Measurements from ENCODE around the gene ADRA1B.

Gene ADRA1B

GRCh38 chr5:160021831-160022446 is 105.7 kb downstream of the ADRA1B start:
- peak; percentile 5 to 27 for DNase-seq
